ENCODE results near the gene HMX1.

HMX1 gene

DNA sequence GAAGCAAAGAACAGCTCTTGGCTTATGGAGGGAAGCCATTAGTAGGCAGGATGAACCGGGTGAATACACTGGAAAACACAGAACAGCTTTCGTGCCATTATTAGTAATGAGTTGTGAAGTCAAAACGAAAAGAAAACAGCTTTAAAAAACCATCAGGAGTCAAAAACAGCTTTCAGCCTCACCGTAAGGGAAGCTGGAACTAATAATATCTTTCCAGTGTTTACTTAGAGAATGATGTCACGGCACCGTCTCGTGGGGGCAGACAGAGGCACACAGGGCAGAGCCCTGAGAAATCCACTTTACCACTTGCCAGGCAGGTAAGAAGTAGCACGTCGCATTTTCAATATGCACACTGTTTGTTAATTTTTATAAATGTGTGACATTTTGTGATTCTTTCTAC, 37.9 kb upstream of the HMX1 start:
- no peak for DNase-seq (ENCODE audit: low read depth)

DNA sequence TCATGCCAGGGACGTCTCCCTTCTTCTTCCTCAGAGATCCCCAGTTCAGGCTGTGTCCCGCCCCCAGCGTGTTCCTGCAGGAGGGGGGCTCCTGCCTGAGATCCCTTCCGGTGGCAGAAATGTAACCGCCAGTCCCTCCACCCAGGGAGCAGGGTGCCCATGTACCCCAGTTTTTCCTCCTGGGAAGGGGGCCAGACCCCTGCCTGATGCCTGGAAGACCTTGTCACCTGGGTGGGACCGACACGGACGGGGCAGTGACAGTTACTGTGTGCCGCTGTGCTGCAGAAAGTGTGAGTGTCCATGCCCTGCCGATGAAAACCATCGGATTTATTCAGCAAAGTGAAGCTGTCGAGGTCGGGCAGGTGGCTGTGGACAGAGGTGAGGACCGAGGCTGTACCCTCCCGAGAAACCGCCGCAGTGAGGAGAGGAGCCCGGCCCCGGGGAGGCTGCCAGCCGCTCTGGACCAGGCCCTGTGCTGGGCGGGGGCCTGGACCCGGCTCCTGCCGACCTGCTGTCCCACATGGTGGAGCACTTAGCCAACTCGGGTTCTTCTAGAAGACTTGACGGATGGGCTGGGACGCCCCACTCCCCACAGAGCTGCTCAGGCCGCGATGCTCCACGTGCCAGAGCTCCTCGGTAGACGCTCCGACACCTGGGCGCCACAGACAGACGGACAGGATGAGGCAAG, 36.7 kb upstream of the HMX1 start:
- no peak for DNase-seq (ENCODE audit: low read depth)

DNA sequence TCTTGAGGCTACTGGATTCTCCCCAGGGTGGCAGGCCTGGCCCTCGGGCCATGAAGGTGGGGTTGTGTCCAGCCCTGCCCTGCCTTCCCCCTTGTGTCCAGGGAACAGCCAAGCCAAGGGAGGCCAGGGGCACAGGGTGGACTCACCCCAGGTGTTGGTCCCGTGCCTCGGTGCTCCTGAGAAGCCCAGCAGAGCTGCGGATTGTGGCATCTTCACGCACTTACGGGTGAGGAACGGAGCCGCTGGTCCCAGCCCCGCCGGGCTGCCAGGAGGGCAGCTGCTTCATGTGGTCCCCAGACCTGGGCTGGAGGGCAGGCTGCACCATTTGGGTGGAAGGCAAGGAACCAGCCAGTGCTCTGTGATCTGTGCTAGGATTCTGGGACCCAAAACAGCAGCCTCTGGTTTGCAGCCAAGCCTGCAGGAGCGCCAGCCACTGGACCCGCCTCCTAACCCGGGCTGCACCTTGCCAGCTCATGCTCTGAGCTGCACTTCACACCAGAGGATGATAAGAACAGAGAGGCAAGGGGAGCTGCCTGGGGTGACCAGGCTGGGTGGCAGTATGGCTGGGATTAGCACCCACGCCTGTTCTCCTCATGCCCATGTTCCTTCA, 36.1 kb upstream of the HMX1 start:
- DNase-seq (ENCODE audit: low read depth) = no peak

DNA sequence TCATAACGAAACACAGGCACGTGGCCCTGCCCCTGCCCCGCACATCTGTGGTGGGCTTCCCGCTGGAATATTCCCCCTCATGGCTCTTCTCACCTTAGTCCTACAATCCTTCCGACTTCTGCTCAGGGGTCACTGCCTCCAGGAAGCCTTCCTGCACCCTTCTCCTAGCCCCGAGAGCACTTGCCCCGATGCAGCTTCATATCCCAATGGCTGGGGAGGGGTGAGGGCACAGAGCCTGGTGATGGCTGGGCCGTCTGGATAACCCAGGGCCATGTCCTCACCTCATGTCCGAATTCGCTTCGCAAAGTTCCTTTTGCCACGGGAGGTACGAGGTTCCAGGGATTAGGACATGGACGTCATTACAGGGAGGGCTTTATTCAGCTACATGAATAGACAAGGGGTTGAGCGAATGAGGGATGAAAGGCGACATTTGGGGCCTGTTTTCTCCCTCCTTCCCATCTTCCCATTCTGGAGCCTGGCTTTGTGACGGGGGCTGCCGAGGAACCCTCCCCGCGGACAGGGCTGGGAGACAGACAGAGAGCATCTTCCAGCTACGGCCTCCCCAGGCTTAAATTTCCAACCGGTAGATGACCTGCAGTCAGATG, 35.5 kb upstream of the HMX1 start:
- no peak for DNase-seq (ENCODE audit: low read depth)

DNA sequence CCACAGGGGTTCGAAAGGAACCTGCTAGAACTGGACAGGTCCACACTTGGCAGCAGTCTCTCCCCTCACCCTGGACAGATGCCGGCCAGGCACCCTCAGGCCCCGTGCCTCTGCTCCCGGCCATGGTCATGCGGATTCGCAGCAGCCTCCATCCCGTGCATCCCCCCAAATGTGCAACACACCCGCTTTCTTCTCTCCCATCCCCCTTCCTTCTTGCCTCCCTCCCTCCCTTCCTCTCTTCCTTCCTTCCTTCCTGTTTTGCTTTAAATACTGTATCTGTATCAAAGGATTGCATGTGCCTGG, 35.0 kb upstream of the HMX1 start:
- no peak for DNase-seq (ENCODE audit: low read depth)

DNA sequence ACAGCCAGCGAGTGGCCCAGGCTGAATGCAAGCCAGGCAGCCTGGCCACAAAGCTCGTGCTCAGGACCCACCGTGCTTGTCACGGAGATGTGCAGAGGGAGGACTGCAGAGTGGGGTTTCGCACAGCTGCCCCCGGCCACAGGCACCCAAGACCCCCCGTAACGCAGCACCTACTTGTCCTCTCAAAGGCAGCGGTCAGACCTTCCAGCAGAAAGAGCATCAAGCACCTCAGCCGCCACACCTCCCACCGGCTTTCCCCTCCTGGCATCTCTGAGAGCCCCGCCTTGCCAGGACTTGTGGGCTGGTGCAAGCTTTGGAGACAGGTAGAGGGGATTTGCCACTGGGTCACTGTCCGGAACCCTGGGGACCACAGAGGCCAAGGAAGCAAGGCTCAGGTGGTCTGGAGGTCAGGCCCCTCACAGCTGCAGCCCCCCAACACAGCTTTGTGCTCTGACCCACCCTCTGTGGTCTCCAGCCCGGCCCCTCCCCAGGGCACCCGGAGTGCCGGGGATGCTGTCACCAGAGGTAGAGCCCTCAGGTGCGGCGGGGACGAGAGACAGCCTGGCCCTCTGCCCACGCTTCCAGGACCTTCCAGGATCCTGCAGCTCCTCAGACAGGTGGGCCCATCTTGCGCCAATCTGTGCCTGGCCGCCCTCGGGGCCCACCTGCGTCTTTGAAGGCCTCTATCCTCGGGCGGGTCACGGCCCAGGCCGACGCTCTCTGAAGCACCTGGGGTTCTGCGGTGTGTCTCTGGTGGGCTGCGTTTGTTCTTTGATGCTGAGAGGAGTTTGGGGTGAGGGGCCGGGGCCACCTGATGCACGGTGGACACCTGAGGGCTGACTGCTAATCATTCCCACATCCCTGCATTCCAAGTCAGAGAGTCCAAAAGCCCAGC, 34.4 kb upstream of the HMX1 start:
- no peak for DNase-seq (ENCODE audit: low read depth)

DNA sequence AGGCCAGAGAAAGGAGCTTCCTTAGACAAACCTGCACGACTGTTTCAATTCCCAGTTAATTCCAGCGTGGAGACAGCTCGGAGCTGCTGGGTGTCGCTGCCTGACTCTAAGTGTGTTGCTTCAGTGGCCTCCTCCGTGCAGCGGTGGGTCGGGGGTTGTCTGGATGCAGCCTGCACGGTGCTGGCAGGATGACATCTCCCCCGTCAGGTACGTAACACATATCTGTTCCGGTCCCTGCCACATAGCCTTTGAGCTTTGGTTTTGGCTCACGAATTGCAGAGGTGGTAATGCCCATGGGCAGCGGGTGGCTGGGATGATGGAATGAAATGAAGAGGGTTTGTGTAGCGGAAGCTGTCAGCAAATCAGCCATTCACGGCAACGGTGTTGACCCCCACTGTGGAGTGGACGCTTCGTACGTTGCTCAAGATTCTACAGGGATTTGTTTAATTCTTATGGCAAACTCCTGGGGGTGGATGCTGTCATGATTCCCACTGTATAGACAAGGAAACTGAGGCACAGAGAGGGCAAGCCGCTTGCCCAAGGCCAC, 33.7 kb upstream of the HMX1 start:
- no peak for DNase-seq (ENCODE audit: low read depth)

DNA sequence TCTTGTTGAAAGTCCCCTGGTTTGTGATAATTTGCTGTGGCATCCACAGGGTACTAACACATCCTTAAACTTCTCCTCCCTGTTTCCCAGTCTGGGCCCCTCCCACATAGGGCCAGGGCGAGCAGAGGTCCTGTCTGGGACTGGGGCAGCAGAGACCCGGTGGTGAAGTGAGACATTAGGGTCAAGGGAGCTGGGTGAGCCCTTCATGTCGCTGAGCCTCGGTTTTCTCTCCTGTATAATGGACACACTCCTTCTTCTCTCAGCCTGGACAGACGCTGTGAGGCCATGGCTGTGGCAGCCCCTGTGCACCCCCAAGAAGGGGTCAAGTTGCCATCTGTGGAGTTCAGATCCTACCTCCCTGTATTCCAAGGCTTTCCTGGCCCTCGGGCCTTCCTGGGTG, 33.0 kb upstream of the HMX1 start:
- no peak for DNase-seq (ENCODE audit: low read depth)

DNA sequence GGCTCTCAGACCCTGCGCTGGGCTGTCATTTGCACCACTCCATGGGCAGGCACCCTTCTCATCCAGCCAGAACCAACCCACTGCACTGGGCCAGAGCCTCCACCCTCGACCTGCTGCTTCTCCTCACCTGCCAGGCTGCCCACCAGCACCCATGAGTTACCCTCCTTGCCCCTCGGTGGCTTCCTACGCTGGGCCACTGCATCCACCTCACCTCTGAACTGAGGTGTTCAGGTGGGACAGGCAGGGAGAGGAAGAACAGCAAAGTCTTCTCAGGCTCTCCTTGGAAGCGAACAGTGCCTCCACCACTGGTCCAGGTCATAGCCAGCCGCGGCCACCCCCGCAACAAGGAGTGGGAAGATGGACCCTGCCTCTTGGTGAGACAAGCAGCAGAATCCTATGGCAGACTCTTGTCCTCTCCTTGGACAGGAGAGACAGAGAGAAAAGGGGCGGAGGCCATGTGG, 32.4 kb upstream of the HMX1 start:
- no peak for DNase-seq (ENCODE audit: low read depth)

DNA sequence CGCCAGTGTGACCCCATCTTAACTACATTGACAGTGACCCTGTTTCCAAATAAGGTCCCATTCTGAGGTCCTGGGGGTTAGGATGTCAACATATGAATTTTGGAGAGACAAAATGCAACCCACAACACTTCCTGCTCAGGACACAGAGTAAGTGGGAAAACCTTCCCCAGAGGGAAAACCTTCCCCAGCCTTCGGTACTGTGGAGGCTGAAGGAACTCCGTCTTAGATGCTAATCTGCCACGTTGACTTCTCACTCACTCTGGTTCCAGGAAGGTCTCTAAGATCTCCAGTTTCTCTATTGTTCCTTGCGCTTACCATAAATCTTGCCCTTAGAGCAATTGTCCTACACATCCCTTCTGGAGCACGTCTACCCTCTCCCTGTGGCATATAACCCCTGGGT, 29.7 kb upstream of the HMX1 start:
- no peak for DNase-seq (ENCODE audit: low read depth)

DNA sequence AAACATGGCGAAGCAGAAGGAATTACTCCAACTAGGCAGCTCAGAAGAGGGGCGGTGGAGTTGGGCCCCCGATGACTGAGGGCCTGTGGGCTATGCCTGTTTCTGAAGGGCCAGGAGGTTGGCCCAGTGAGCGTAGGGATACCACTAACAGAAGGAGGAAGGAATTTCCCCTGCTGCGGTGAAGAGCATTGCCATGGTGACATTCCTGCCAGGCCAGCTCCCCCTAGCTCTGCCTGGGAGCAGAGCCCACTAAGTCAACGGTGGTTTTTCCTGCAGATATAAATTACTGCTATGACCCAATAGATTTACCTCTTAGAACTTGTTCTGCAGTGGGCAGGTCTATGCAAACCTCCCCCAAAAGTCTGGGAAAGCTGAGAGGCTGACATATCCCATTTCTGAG, 28.9 kb upstream of the HMX1 start:
- no peak for DNase-seq (ENCODE audit: low read depth)

DNA sequence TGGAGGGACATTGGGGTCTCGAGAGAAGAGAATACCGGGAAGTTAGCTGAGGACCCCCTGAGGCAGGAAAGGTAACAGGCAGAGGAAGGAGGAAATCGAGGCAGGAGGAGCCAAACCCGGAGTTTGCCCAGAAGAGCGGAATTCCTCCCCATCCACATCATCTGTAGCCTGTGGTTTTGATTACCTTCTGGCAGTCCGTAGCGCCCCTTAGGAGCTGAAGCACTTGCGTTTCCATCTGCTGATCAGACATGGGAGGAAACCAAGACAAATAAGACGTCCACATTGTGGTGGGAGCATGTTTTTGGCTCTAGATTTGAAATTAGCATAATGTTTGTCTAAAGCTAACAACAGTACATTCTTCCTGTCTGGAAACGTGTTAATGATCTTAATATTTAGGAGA, 26.8 kb upstream of the HMX1 start:
- no peak for DNase-seq (ENCODE audit: low read depth)

DNA sequence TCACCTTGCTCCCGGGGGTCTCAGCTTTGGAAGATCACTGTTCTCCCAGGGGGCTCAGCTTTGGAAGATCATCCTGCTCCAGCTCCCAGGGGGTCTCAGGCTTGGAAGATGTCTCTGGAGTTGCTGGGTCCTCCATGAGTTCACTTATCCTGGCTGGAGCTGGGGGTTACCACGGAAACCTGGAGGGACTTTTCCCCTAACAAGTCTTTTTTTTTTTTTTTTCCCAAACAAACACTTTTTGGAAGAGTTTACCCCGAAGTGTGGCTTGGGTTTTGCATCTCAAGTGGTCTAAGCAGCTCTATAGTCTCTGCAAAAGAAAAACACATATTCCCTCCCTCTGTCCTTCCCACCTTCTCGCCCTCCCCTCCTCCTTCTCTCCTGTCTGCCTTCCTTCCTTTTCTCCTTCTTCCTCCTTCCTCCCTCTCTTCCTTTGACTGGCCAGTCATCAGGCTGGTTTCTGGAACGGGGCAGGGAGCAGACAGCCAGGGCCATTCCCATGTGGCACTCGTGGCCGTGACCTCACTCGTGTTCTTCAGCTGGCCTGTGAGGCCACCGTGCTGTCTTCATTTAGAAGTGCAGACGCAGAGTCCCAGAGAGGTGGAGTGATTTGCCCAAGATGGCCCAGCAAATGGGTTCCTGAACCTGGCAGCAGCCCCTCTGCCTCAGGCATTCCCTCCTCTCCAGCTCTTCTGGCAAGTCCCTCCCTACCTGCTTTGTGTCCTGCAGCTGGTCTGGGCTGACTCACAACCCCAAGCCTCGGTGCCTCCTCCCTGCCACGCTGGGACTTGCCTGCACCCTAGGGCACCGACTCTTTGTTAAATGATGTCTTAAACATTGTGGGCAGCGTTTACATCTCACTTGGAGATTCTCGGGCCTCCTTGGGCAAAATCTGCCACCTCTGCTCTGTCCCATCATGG, 25.9 kb upstream of the HMX1 start:
- no peak for DNase-seq (ENCODE audit: low read depth)

DNA sequence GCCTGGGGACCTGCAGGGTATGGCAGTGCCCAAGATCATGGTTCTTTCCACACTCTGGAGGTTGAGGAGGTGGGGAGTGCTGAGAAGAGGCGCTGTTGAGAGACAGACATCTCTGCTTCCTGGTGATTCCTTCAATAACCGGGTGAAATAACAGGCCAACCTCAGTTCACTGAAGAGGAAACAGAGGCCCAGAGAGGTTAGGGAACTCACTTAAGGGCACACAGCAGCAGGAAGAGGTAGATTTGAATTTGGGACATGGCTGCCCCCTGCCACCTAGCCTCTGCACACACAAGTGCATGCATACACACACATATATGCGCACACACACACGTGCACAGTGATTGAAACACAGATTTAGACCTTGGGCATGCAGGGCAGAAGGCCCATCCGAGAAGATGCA, 24.9 kb upstream of the HMX1 start:
- DNase-seq (ENCODE audit: low read depth) = no peak

DNA sequence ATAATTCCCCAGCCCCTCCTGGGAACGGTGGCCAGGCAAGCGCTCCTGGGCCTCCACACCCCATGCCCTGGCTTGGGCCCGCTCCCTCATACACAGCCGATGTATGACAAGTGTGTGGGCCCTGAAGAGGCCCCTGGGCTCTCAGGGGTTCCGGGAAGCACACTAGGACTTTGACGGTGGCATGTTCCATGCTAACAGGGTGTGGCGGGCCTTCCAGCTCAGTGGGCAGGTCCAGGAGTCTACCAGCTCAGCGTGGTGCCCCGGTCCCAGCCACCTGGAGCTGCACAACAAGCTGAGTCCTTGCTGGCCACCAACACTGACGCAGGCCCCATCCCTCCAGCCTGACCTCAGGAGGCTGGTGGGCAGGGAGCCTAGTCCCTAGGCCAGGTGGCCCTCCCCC, 24.4 kb upstream of the HMX1 start:
- DNase-seq (ENCODE audit: low read depth) = no peak

DNA sequence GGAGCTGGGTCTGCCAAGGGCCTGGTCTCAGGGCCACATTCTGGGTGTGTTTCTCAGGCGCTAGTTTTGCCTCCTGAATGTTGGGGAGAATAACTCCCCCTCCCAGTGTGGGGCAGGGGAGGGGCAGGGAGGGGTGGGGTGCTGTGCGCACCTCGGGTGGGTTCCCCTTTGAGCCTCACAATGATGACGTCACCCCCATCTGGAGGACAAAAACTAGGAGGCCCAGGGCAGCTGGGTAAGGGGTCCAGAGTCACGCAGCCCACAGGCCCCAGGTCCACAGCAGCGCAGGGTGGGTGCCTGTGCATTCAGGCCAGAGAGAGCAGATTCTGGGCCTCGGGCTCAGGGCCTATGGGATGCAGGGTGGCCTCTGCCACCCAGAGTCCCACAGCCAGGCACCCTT, 23.7 kb upstream of the HMX1 start:
- no peak for DNase-seq (ENCODE audit: low read depth)

DNA sequence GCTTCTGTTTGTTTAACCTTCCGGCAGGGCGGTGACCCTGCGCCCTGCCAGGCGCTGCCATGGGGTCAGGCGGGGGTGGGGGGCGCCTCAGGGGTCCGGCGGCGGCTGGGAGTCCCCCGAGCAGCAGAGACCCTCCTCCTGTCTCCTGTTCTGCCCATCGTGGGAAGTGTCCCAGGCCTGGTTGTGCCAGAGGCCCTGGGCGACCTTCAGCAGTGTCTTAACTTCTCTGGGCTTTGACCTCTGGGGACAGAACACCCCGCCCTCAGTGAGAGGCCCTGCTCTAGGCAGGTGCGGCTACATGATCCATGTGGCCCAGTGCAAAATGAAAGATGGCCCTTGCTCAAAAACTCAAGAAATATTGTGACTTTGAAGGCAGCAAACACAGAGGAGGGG, 22.8 kb upstream of the HMX1 start:
- DNase-seq (ENCODE audit: low read depth) = no peak

DNA sequence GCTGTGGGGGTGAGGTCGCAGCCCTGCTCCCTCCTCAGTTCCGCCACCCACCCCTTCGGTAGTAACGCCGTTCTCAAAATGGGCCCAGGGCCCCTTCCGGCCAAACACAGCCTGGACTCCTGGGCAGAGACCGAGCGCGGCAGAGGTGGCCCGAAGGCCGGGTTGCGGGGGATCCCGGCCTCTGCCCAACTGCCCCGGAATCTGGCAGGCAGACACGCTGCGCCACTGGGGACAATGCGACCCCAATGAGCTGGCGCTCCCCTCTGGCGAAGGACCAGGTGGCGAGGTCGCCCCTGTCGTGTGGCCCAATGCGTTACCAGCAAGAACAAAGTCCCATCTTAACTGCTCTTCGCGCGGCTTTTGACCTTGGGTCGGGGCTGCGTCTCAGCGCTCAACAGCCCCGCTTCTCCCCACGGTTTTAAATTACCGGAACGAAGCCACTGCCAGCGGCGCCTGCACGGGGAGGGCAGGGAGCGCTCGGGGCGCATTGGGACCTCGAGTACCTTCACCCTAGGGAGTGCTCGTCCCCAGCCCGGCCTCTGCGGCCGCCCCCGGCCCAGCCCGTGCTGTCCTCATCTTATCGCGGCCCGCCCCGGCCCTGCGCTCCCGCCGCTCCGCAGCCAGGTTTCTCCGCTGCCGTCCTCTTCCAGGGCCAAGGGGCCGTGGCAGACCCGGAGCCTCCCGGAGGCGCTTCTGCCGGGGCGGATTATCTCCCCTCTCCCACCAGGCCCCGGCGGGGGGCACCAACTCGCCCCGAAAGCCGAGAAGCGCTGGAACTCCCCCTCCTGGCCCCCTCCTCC, 22.2 kb upstream of the HMX1 start:
- no peak for DNase-seq (ENCODE audit: low read depth)

DNA sequence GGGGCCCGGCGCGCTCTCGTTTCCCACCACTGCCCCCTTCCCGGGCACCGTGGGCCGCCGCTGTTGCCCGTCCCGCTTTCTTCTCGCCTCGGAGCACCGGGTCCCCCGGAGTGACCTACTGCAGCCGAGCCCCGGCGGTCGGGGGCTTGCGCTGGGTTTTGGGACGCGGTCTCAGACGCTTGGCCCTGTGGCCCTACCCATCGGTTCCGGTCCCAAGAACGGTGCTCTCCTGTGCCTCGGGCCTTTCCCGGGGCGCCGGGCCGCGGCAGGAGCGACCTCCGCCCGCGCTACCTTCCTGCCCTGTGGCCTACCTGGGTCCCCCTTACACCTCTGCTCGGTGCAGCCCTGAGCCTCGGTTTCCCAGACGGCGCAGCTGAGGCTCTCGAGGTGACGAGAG, 21.6 kb upstream of the HMX1 start:
- no peak for DNase-seq (ENCODE audit: low read depth)

DNA sequence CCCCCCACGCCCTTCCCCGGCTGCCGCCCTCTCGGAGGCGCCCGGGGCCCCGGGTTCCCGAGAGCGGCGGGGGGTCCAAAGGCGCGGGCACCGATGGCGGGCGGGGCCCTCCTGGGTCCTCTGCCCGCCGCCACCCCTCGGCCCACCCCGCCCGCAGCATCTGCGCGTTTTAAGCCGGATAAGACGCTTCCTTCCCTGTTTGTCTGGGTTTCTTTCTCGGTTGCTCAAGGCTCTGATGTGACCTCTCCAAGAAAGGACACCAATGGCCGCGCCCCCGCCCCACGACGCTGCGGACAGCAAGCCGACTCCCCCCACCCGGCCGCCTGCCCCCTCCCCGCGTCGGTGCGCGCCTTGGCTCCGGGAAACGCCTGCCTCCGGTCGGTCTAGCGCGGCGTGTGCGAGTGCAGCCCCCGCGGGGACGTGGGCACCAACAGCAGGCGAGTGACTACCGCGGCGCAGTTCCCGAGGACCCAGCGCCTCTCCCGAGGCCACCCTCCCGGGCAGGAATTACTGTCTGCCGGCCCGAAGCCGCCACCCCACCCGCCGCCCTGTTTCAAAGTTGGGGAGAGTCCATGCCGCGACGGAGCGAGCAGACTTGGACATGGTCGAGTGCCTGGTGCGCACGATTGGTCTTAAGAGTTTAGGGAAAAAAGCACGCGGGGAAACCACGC, 21.1 kb upstream of the HMX1 start:
- no peak for DNase-seq (ENCODE audit: low read depth)

Measured in EH (cell line).